Measurements from ENCODE around the gene NTRK3.

NTRK3 gene

DNA sequence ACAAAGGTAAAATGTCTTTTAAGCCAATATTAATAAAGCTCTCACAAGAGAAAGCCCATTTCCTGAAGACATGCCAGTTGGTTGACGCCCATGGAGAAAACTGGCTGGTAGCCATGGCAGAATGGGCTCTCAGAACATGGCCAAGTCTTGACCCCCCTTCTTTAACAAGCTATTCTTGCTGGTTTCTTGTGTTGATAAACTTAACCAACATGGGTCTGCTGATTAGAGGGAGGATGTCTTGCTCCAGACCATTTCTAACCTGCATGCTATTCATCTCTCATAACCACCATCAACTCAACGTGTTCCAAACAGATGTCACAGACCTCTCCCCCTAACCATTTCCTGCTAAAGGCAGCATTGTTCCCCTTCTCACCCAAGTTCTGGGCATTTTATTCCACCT, 25.7 kb downstream of the NTRK3 start:
- no peak for DNase-seq (ENCODE audit: low read depth)

DNA sequence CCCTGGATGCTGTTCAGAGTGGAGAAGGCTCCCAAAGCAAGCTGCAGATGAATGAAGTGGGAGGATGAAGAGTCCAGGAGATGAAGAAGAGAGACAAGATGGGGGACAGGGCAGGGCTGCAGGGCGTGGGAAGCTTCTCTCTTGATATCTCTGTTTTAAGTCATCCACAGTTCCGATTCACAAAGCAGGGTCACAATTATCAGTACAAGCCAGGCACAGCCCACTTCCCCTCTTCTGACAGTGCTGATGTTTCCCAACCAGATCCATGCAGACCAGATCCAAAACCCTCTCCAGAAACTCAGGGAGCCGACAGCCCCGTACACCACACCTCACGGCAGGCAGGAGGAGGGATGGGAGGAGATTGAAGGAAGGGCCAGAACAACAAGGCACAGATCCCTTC, 31.1 kb downstream of the NTRK3 start:
- no peak for DNase-seq (ENCODE audit: low read depth)

DNA sequence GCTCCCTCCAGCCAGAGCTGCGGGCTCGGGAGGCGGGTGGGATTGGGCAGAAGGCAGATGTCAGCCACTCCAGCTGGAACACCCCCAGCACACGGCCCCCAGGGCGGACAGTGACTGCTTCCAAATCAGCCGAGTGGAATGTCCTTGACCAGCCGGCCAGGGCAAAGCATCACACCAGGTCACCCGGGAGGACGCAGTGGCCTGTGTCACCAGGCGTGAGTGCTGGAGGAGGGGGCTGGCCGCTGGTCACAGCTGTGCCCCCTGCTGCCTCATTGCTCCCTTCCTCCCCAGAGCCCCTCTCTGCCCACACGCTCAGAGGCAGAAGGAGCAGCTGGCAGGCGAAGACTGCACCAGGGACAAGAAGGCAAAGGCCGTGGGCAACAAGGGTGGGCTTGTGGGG, 33.5 kb downstream of the NTRK3 start:
- no peak for DNase-seq (ENCODE audit: low read depth)

DNA sequence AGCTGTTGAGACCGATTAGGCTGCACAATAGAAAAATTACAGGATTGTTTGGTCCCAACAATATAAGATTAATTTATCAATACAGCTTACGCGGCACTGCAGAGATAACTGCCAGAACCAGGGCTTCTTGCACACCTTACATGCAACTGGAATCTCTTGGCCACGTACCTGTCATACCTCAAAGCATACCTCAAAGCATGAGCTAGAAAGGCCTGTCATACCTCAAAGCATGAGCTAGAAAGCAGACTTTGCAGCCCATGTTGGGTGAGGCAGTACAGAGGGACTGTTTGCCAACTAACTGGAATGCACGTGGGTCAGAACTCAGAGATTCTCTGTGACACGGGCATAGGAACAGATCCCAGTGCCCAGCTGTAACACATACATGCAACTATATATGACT, 34.7 kb downstream of the NTRK3 start:
- DNase-seq (ENCODE audit: low read depth) = no peak

DNA sequence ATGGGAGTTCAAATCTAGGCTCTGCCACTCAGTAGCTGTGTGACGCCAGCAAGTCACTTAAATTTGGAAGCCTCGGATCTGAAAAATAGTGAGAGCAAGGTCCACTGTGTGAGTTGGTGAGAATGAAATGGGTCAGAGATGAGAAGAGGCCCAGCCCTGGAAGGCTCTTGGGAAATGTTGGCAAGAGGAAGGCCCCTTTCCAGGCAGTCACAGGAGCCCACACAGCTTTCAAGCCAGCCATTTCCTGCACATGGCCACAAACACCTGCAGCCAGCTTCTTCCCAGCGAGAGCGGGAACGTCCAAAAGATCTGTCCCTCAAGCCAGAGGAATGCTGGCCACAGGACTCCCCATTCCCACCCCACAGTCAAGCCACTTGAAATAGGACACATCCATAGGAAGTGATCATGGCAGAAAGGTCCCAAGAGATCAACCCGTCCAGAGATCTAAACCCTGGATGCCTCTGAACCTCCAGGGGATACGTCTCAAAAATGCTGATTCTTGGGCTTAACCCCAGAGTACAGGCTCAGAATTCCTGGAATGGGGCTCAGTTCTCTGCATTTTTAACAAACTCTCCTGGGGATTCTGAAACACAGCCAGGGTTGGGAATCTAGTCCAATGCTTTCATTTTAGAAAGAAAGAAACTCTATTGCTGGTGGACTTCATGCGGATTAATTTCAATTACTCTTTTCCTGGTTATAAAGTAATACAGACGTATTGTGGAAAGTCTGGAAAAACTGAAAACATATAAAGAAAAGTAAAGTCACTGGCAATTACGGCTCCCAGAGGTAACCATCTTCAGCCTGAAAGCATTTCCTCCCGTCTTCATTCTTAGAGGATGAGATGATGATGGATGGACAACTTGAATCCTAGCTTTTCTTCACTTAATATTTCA, 35.9 kb downstream of the NTRK3 start:
- DNase-seq (ENCODE audit: low read depth) = no peak

DNA sequence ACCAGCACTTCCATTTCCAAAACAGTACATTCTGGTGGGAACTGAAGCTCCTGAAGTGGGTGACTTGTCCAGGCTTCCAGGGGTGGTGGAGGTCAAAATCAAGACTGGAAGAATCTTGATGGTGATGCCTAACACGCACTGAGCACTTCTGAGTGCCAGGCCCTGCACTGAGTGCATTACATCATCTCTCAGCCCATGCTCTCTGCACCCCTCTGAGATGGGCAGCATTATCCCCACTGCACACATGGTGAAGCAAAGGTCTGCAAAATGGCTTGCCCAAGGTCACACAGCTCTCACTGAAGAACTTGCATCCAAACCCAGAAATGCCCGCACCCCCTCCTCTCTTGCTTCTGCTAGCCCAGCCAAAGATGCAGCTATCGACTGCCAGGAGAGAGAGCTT, 36.9 kb downstream of the NTRK3 start:
- DNase-seq (ENCODE audit: low read depth) = no peak

DNA sequence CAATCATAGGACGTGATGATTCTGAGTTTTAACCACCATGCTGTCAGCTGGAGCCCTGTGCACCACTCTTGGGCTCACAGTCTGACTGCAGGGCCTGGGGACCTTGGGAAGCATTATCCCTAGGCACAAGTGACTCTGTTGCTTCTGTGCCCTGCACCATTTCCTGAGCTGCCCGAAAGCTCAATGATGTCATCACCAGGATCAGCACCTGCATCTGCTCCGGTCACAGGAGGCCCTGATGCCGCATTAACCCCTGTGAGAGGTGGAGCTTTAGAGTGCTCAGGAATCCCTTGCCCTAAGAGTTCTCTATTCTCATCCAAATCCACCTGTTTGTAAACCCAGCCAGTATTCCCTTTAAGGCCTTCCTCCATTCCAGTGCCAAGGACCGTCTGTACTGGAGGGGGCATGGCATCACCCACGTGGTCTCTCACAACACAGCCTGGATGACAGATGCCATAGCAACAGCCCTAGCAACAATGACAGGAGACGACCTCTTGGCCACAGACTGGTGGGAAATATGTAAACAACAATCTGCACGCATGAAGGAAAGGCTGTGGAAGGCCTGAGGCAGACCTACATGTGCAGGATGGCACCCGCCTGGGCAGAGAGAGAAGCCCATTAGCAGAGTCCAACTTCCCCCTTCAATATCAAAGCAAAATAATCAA, 37.9 kb downstream of the NTRK3 start:
- DNase-seq (ENCODE audit: low read depth) = no peak

DNA sequence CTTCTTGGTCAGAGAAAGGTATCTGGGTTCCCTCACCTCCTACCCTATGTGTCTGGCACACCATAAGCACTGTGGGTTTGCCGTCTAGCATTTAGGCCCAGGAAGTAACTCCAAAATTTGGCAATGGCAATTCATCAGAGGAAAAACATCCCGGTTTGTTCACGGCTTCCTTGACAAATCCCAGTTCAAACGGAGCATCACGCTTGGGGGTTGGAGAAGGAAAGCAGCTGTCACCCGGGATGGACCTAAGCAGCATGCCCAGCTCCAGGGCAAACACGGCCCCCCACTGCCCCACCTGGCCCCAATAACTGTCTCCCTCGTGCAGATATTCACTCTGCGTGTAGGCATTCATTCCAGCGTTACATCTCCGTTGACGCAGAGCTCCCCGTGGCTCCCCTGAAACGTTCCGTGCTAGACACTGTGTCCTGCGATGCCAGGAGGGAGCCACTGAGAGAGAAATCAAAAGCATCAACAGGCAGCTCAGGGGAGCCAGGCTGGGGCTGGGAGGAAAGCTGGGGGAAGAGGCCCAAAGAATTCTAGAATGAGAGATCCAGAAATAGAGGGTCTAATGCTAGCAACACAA, 41.4 kb downstream of the NTRK3 start:
- no peak for DNase-seq (ENCODE audit: low read depth)

DNA sequence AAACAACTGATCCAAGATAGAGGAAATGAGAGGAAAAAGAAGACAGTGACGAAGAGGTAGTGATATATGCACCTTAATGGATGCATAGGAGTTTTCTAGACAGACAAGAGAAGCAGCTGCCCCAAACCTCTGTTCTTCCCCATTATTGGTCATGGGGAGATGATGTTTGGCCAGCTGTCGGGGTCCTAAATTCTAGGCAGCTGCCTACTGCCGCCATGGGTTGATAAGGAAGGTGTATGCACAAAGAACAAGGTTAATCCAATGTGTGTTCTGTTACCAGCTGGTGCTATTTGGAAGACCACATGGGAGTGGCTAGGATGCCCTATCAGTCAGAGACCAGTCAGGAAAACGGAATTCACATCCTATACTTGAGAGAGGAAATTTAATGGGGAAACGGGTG, 47.4 kb downstream of the NTRK3 start:
- DNase-seq (ENCODE audit: low read depth) = no peak

DNA sequence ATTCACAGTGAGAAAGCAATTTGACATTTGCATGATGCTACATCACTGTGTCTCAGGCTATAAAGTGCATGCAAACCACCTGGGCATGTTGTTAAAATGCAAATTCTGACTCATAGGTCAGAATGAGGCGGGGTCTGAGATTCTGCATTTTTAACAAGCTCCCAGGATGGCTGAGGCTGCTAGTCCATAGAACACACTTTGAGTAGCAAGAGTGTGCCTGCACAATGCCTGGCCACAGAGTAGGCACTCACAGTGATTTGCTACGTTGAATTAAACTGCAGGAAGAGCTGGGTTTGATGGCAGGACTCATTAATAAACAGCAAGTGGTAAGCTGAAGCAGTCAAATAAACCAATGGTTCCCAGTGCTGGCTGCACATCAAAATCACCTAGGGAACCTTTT, 48.1 kb downstream of the NTRK3 start:
- DNase-seq (ENCODE audit: low read depth) = no peak

DNA sequence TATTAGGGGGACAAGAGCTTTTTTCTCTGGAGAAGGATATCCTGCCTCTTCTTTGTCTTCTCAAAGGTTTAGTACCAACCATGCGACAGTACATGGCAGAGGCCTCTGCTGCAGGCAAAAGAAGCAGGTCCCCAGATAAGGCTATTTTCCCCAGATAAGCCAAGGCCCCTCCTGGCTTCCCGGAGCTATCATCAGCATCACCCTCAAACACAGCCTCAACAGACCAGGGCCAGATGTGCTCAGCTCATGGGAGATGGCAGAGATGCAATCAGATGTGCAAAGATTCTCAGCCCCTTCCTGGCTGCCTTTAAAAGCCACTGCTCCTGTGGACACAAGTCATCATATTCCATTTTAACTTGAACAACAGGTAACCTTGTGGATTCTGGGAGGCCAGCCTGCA, 49.0 kb downstream of the NTRK3 start:
- no peak for DNase-seq (ENCODE audit: low read depth)

DNA sequence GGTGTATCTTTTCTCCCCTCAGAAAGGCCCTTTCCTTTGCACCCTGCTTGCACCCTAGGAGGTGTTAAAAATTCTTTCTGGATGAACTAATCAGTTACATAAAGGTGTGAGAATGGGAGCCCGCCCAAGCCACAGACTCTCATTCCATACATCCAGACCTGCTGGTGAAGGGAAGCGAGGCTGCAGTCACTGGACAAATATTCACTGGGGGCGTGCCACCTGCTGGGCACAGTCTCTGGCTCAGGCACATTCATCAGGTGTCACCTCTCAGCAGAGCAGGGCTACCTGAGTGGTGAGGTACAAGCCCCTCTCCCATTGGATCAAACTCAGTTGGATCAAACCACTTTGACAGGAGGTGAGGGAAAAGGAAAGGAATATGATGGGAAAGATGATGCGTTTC, 52.0 kb downstream of the NTRK3 start:
- no peak for DNase-seq (ENCODE audit: low read depth)

DNA sequence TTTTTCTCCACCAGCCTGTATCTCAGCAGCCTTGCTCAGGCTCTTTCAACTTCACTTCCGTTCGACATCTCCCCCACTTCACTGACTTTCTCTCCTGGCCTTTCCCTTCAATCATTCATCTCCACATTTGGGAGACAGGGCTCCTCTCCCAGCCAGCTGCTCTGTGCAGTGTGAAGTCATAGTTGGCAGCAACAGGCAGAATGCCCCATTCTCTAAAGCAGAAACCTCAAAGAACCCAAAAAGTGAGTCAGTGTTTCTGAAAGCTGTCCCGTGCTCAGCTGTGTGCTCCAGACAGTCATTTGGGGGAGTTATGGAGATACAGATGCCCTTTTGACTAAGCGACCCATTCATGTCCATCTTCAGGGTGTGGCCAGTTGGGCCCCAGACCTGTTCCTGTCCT, 54.3 kb downstream of the NTRK3 start:
- no peak for DNase-seq (ENCODE audit: low read depth)

DNA sequence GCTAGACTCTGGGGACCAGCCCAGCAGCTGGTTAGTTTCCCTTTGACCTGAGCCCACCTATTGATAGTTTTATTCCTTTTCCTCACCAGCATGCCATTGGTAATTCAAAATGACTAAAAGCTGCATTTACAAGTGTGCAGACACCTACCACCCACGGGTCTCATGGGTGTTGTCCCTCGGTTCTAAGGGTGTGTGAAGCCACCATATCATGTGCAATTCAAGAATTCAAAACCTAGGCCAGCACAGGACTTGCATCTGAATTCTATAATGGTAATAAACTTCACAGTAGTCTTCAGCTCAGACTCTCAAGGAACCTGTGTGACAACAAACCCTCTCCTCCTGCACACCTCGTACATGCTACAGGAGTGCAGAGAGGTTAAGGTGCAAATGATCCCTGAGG, 55.3 kb downstream of the NTRK3 start:
- no peak for DNase-seq (ENCODE audit: low read depth)

DNA sequence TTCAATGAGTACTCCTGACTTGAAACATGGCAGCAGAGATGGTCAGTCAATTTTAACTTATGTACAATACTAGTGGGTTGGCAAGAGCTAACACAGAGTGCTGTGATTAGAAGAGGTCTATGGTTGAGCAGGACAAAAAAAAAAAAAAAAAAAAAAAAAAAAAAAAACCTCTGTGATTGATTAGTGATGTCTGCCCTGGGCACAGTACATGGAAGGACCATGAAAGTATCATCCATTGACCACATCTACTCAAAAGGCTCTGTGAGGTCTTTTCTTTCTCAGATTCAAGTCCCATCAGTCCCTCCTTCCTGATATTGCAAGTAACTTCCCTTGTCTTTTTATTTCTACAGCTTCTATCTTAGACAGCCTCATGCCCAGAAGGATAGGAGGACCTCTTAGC, 59.6 kb downstream of the NTRK3 start:
- no peak for DNase-seq (ENCODE audit: low read depth)

DNA sequence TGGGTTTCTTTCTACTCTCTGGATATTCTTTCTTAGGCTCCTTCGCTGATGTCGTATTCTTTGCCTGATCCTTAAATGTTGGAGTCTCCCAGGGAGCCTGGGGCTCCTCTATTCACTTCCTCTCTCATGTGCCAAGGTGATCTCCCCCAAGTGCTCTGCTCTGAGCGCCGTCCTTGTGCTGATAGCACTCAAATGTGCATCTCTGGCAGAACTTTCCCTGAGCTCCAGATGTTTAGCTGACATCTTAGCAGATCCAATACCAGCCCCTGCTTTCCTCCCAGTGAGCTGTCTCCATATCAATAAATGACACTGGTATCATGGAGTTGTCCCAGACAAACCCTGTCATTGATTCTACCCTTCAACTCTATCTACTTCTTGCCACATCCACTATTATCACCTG, 62.4 kb downstream of the NTRK3 start:
- DNase-seq (ENCODE audit: low read depth) = no peak

DNA sequence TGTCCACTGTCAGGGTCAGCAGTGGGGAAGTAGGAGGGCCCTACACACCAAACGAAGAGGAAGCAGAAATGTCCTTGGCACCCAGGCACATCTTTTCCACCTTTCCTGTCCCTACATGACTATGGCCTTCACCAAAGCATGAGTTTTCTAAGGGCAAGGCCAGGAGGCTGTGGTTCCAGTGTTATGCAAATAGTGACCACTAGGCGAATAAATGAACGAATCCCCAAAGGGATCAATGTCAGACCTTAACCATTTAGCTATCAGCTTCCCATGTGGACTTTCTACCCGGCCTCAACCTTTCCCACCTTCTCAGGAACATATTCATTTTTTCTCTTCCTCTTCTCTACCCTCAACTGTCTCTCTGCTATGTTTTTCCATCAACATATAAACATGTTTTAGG, 63.1 kb downstream of the NTRK3 start:
- no peak for DNase-seq (ENCODE audit: low read depth)

DNA sequence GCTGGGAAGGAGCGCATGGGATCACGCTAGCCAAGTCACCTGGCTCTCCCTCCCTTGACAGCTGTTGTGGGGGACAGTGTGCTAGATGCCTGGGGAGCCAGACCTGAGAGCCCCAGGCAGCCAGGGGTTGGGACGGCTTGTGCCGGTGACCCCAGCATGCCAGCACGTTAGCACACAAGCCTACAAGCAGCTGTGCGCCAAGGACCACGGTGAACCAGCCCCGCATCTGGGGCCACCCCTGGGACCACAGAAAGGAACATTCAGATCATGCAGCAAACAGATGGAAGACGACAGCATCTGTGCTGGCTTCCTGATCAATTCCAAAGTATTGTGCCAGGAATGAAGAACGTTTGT, 64.8 kb downstream of the NTRK3 start:
- DNase-seq (ENCODE audit: low read depth) = no peak

DNA sequence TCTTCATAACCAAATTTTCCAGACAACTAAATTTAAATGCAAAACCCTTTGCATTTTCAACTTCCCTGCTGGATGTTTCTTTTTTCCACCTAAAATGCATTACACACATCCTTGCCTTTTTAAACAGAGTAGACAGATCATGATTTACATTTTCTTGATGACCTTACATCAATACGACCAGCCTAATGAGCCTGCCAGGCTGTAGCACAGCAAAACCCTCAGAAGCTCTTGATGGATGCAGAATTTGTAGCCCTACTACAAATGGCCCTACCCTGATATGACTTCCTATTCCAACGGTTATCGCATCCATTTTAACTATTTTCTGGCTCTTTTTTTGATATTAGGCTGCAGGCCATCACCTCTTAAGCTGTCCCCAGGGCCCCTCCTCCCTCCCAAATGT, 66.3 kb downstream of the NTRK3 start:
- DNase-seq (ENCODE audit: low read depth) = no peak

DNA sequence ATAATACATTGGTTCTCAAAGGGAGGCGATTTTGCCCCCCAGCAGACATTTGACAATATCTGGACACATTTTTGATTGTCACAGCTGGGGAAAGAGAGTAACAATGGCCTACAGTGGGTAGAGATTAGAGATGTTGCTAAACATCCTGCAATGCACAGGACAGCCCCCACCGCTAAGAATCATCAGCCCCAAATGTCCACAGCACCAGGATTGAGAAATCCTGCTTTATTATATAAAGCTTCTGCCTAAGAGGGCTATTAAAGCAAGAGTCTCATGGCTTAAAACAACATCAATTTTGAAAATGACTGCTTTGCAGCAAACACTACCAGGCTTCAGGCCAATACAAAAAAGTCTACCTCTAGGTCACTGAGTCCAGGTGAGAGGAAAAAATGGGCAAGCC, 68.2 kb downstream of the NTRK3 start:
- no peak for DNase-seq (ENCODE audit: low read depth)

DNA sequence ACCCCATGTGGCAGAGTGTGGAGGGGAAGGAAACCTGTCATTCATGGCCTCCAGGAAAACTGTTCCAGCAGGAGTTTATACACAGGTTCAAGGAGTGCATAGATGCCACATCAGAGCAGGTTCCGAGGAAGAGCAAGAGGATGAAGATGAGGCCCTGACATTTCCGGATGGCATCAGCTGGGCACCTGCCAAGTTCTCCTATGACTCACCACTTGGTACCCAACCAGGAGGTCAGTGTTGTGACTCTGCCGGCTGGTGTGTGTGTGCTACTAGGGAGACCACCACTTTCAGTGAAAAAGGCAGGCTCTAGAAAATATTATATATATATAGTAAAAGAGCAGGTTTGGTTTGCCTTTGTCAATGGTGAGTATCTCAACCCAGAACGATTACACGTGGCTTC, 69.3 kb downstream of the NTRK3 start:
- DNase-seq (ENCODE audit: low read depth) = no peak

DNA sequence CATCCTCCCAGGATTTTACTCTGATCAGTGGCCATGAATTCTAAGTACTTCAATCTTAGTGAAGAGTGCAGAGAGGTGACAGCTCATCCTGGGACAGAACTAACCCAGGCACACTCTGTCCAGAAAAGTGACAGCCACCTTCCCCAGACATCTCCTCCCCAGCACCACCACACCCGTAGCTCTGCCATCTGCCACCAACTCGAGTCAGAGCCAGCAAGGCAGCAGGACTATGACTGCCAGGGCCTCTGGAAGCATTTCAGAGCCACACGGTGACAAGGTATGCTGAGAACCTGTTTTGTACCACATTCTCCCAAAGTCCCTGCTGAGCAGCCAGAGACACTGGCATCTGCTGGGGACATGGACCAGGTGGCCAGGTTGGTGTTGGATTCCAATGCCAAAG, 71.0 kb downstream of the NTRK3 start:
- DNase-seq (ENCODE audit: low read depth) = no peak

DNA sequence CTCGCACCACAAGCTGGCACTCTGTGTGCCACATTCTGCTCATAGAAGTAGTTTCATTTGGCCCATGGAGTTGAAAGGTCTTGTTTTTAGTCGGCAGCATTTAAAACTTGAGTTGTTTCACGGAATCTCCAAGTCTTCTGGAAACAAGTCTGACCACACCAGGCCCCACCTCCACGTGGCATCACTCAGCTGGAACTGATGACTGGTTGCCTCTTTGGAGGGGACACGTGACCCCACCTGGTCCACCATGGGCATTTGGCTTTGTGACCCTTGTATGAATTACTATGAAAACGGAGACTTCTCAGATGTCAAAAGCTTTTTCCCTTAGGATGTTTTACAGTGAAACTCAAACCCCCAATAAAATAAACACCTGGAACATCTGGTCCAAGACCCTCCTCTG, 74.9 kb downstream of the NTRK3 start:
- DNase-seq (ENCODE audit: low read depth) = no peak

DNA sequence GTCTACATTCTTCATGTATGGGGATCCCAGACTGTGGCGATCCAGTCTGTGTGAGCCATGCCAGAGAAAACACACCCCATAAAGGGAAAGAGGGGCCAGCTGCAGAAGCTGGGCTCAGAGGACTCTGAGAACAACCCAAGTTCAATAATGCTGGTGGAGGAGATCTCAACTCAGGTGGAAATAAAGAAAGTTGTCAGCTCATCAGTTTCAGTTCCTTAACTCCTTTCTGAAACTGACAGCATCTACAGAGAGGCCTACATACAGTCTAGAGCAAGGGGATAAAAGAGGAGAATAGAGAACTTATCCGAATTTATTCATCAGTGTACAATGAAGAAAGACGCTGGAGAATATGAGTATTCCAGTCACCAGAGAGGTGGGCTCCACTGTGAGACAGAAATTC, 77.0 kb downstream of the NTRK3 start:
- no peak for DNase-seq (ENCODE audit: low read depth)

All from EH (cell line).